NCI-H460 (cell line): ENCODE measurements around the gene MAP4. TPM values are rescaled to one million over a fixed set of nuclear protein-coding genes. Genes with fewer than 3 reads are reported as not detected.

ENCODE experiments used
- DNase-seq: peaks from one replicate; pipeline ENCODE4 v3.0.0-alpha.2; 2016; ENCODE audit warnings: low read depth; ENCODE audit errors: extremely low read depth
- total RNA-seq: library from RNA; depleted of rRNA; stranded (reverse); fragments of >200 nt; shearing (Covaris generic); gene quantifications from 2 replicates; pipeline ENCODE4 v1.2.3, GENCODE V29; 2014

MAP4 gene
- total RNA-seq, 1 experiment from 2014 or later = 53.4 TPM

- no peak for DNase-seq
Measured at GRCh38 chr3:47867451-47868044, 148.7 kb downstream of the MAP4 start.

GRCh38 chr3:47865192-47865591 is 151.0 kb downstream of the MAP4 start:
- DNase-seq = no peak

- no peak for DNase-seq
Measured at GRCh38 chr3:47863391-47864128, 152.7 kb downstream of the MAP4 start.

- DNase-seq = no peak
Measured at GRCh38 chr3:47859956-47860605, 156.1 kb downstream of the MAP4 start.

GRCh38 chr3:47857151-47857550 is 159.1 kb downstream of the MAP4 start:
- no peak for DNase-seq

GRCh38 chr3:47856669-47857068 is 159.5 kb downstream of the MAP4 start:
- DNase-seq = no peak

- no peak for DNase-seq
Measured at GRCh38 chr3:47855461-47856383, 160.5 kb downstream of the MAP4 start.

GRCh38 chr3:47854720-47855455 is 161.3 kb downstream of the MAP4 start:
- DNase-seq = no peak

- DNase-seq = no peak
Measured at GRCh38 chr3:47854267-47854666, 161.9 kb downstream of the MAP4 start.

GRCh38 chr3:47852604-47853602 is 163.3 kb downstream of the MAP4 start:
- no peak for DNase-seq

GRCh38 chr3:47851888-47852603 is 164.2 kb downstream of the MAP4 start:
- DNase-seq = no peak

GRCh38 chr3:47850564-47851410 is 165.4 kb downstream of the MAP4 start:
- no peak for DNase-seq

GRCh38 chr3:47849699-47850563 is 166.3 kb downstream of the MAP4 start:
- DNase-seq = peak; percentile 27

- no peak for DNase-seq
Measured at GRCh38 chr3:47849186-47849698, 167.0 kb downstream of the MAP4 start.

- no peak for DNase-seq
Measured at GRCh38 chr3:47848599-47849117, 167.6 kb downstream of the MAP4 start.
